Measurements from ENCODE around the gene SIVA1.

The SIVA1 gene

GRCh38 chr14:104752735-104753527 lies at the start of gene SIVA1:
Gene SIVA1 (plus strand): TSS chr14:104753147. CDS start chr14:104753202, 55 bp downstream.
- H3K4me3 ChIP-seq (ENCODE audit: low read depth, low read length): peak within 1 kb of the TSS; percentile 88
- TF ChIP-seq CTCF (IDR thresholded peaks at IDR 0.05; ENCODE audit: low read depth, low read length): no peak

GRCh38 chr14:104703269-104703668 lies 49.7 kb upstream of the SIVA1 start:
- TF ChIP-seq CTCF (IDR thresholded peaks at IDR 0.05; ENCODE audit: low read depth, low read length): no peak

GRCh38 chr14:104704252-104704651 lies 48.7 kb upstream of the SIVA1 start:
- H3K4me3 ChIP-seq (ENCODE audit: low read depth, low read length): no peak overlapping the region
- no peak for TF ChIP-seq CTCF (IDR thresholded peaks at IDR 0.05; ENCODE audit: low read depth, low read length)

More at GRCh38 chr14:104703269-104703668, 49.7 kb upstream of the SIVA1 start:
- H3K4me3 ChIP-seq (ENCODE audit: low read depth, low read length): no peak overlapping the region

- TF ChIP-seq CTCF (IDR thresholded peaks at IDR 0.05; ENCODE audit: low read depth, low read length): no peak
- H3K4me3 ChIP-seq (ENCODE audit: low read depth, low read length): no peak overlapping the region
Measured at GRCh38 chr14:104705340-104706047, 47.5 kb upstream of the SIVA1 start.

- TF ChIP-seq CTCF (IDR thresholded peaks at IDR 0.05; ENCODE audit: low read depth, low read length): no peak
- H3K4me3 ChIP-seq (ENCODE audit: low read depth, low read length): no peak overlapping the region
Measured at GRCh38 chr14:104706733-104707607, 46.0 kb upstream of the SIVA1 start.

- H3K4me3 ChIP-seq (ENCODE audit: low read depth, low read length): no peak overlapping the region
- no peak for TF ChIP-seq CTCF (IDR thresholded peaks at IDR 0.05; ENCODE audit: low read depth, low read length)
Measured at GRCh38 chr14:104707608-104708595, 45.0 kb upstream of the SIVA1 start.
